Activated CD4-positive, alpha-beta T cell treated with anti-CD3 and anti-CD28 coated beads, Interleukin-2, amount 50 U/mL, for 16 hours (primary cell): Measurements from ENCODE around the gene BOK.
"Not testable (repeated sequence)": the region's sequence is repeated elsewhere in the genome, so short reads cannot be mapped to it uniquely, and the experiment has no call there.

Experiments used
- DNase-seq: peaks from one replicate; pipeline ENCODE4 v3.0.0-alpha.2; 2020

BOK gene, protein sequence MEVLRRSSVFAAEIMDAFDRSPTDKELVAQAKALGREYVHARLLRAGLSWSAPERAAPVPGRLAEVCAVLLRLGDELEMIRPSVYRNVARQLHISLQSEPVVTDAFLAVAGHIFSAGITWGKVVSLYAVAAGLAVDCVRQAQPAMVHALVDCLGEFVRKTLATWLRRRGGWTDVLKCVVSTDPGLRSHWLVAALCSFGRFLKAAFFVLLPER

DNA sequence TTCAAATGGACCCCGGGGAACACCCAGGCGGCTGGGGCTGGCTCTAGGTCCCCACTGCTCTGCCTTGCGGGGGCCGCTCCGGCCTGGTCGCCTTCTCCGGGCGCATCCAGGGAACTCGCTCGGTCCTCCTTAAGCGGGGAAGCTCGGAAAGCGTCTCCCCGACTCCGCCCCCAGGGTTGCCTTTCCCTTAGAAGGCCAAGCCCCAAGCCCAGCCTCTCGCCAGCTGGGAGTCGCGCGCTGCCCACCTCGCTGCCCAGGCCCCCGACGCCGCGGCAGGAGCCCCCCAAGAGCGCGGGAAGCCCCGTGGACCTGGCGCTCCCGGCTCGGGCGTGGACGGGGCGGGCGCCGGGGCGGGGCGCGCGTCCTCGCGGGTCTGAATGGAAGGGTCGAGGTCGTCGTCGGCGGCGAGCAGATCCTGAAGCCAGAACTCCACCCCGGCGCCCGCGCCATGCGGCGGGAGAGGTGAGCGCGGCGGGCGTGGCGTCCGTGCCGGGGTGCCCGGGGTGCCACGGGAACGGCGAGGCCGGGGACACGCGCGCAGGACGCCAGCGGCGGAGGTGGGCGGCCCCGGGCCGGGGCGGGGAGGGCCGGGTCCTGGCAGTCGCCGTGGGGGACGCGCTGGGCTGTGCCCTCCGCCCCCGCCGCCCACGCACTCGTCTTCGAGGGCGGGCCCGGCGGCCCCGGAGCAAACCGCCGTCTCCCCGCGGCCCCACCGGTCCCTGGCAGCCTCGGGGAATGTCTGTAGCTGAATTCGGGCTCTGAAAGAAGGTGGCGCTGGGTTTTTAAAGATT lies at the start of gene BOK:
Gene BOK, plus strand, starts transcription at position 214 of the 791 bp plus-strand sequence. CDS start 739 bp downstream, outside the sequence.
- DNase-seq: no peak

DNA sequence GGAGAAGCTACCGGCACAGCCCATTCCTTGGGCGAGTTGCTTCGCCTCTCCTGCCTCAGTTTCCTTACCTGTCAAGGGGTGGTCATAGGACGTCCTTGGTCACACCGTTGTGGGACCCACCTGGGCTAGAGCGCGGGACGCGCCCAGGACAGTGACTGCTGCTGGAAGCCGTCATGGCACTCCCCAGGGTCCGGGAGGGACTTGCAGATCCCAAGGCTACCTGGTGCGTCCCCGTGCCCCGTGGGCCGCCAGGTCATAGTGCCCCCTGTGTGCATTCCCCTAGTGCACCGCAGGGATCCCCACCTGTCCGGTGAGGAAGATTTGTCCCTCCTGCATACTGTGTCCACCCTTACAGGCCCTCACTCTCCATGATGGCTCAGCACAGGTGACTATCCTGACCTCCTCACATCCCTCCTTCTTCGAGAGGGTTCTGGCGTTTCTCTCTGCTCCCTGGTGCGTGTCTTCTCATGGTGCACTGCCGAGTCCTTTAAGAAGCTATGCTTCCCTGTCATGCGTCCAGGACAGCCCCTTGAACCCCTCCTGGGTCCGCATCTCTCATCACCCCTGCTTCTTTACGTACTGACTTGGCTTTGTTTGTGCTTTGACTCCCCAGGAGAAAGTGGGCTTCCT lies 49.3 kb upstream of the BOK start:
- no peak for DNase-seq

DNA sequence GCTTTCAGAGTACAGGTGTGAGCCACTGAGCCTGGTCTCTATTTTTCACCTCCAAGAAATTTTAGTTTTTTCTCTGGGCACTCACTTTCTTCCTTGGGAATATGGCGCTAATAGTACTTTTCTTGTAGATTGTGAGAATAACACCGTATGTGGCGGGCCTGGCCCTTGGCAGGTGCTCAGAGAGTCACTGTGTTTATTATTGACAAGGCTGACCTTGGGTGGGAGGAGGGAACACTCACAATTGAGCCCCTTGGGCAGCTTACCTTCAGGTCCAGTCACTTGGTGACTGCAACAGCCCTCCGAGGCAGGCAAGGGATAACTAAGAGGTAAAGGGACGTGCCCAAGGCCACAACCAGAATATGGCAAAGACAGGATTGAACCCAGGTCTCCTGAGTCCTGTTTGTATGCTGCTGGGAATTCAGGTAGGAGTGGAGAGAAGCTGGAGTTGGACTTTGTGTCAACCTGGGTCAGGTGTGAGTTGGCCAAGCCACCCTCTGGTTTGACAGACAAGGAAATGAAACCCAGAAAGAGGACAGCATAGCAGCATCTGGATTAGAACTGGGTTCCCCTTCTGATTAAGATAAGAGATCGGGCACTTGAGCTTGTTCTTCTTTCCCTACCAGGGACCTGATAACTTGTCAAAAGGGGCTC lies 47.3 kb upstream of the BOK start:
- no peak for DNase-seq

DNA sequence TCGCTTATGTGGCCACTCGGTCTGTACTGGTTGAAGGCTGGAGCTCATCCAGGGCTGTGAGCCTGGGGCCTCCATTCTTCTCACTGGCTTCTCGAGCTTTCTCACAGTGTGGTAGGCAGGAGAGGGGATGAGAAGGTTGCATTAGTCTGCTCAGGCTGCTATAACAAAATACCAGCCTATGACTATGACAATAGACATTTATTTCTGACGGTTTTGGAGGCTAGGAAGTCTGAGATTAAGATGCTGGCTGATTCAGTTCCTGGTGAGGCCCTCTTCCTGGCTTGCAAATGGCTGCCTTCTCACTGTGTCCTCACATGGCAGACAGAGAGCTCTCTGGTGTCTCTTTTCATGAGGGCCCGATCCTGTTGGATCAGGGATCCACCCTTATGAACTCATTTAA lies 44.0 kb upstream of the BOK start:
- no peak for DNase-seq

DNA sequence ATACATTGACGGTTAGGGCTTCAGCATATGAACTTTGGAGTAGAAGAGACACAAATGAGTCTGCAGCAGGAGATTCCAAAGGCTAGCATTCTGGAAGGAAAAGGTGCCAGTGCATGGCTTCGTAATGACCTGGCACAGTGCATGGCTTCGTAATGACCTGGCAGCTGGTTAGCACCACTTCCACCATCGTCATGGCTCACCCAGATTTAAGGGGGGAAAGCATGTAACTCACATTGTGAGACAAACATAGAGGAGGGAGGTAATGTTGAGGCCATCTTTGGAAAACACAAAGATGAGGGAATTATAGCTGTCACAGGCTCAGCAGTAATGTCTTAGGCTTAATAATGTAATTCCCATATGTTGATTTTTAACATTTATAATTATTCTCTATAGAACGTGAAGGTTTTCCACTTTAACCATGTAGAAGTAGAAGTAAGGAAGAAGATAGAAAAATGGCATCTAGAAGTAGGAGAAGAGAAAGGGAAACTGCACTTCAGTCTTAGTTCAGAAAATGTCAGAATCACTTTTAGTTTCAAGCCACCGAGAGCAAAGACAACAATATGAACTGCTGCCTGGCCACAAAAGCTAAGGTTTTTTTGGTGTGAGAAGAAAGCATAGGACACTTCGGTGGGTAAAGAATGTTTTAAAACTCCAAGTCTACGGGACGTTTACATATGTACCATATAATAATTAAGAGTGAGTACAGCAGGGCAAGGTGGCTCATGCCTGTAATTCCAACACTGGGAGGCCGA lies 43.4 kb upstream of the BOK start:
- no peak for DNase-seq

DNA sequence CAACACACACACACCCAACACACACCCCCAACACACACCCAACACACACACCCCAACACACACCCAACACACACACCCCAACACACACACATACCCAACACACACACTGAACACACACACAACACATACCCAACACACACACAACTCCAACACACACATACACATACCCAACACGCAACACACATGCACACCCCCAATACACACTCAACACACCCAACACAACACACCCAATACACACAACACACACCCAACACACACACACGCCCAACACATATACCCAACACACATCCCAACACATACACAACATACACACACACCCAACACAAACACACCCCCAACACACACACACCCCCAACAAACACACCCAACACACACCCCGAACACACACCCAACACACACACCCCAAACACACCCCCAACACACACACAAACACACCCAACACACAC lies 42.0 kb upstream of the BOK start:
- no peak for DNase-seq

DNA sequence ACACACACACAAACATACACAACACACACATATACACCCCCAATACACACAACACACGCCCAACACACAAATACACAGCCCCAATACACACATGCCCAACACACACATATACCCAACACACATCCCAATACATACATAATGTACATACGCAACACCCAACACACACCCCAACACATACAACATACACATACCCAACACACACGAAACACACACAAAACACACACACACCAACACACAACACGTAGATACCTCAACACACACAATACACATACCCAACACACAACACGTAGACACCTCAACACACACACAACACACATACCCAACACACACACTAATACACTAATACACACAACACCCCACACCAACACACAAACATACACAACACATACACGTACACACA lies 41.2 kb upstream of the BOK start:
- DNase-seq: no peak

DNA sequence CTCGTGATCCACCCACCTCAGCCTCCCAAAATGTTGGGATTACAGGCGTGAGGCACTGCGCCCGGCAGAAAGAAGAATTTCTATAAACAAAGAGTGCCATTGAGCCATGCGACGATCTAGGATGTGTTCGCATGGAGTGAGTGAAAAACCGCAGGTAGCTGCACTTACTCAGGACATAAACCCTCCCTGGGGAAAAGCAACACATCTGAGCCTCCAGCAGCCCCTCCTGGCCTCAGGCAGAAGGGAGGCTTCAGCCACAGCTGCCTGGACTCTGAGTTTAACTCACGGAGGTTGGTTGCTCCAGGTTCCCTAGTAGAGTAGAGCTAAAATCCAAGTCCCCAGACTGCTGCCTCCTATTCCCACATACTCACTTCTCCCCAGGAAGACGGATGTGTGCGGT lies 38.9 kb upstream of the BOK start:
- DNase-seq: no peak

DNA sequence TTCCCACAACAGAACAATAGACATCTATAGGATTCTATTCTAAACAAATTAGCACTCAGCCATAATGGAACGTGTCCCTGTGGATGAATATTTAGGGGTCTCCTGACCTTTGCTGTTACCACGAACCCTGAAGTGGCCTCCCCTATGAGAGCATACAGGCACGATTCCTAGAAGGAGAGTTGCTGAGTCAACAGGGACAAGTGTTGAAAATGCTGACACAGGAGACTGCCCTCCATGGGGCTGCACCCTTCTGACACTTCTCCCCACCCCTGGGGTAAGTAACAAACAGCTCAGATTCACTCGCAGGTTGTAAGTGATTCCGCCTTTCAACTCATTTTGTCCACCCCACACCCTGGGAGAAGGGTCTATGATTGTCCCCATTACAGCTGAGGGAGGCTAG lies 36.1 kb upstream of the BOK start:
- DNase-seq: no peak

DNA sequence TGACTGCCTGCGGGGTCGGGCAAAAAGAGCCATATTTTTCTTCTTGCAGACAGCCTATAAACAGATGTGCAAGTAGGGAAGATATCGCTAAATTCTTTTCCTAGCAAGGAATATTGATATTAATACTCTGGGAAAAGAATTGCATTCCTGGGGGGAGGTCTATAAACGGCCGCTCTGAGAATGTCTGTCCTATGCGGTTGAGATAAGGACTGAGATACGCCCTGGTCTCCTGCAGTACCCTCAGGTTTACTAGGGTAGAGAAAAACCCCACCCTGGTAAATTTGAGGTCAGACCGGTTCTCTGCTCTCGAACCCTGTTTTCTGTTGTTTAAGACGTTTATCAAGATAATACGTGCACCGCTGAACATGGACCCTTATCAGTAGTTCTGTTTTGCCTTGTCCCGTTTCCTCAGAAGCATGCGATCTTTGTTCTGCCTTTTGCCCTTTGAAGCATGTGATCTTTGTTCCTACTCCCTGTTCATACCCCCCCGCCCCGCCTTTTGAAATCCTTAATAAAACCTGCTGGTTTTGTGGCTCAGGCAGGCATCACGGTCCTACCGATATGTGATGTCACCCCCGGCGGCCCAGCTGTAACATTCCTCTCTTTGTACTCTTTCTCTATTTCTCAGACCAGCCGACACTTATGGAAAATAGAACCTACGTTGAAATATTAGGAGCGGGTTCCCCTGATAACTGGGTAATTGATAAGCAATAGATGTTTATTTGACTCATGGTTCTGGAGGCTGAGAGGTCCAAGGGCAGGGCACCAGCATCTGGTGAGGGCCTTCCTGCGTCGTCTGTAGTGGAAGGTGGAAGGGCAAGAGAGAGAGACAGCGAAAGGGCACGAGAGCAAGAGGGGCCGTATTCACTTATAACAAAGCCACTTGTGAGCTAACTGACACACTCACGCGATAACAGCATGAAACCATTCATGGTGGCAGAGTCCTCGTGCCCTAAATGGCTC lies 32.4 kb upstream of the BOK start:
- not testable (repeated sequence) for DNase-seq

DNA sequence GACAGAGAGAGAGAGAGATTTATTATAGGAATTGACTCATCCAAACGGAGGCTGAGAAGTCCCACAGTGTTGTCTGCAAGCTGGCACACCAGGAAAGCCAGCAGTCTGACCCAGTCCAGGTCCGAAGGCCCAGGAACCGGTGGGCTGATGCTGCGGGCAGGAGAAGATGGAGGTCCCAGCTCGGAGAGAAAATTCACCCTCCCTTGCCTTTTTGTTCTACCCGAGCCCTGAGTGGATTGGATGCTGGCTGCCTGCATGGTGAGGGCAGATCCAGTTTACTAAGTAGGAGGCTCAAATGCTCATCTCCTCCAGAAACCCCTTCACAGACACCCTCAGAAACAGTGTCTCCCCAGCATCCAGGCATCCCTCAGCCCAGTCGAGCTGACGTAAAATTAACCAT lies 28.0 kb upstream of the BOK start:
- DNase-seq: no peak

DNA sequence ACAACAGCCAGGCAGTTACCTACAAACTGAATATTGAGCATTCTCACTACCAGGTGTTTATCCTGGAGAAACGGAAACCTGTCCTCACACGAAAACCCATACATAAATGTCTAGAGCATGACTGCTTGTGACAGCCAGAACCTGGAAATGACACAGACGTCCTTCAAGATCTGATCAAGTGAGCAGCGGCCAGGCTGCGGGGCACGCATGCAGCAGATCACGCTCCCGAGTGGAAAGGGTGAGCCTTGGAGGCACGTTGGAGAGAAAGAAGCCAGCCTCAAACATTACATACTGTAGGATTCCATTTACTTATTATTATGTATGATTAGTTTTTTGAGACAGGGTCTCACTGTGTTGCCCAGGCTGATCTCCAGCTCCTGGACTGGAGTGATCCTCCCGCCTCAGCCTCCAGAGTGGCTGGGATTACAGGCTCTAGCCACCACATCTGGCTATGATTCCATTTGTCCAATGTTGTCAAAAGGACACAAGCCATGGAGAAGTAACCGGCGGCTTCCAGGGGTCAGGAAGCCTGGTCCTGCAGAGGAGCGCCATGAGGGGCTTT lies 27.3 kb upstream of the BOK start:
- DNase-seq: no peak

DNA sequence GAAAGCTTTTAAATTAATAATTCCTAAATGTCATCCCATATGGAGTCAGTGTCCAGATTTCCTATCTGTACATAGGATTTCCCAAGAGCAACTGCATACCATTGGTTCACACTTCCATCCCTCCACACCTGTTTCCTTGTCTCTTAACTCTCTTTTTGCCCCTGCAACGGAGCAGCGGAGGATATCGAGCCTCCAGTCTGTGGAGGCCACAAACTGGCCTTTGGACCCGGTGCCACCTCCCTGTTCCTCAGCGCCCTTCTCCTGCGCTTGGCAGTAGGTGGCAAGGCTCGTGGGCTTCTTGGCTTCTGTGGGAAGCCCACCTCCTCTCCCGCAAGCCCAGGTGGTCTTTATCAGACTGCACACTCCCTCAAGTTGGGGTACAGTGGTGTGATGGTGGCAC lies 26.4 kb upstream of the BOK start:
- DNase-seq: no peak

DNA sequence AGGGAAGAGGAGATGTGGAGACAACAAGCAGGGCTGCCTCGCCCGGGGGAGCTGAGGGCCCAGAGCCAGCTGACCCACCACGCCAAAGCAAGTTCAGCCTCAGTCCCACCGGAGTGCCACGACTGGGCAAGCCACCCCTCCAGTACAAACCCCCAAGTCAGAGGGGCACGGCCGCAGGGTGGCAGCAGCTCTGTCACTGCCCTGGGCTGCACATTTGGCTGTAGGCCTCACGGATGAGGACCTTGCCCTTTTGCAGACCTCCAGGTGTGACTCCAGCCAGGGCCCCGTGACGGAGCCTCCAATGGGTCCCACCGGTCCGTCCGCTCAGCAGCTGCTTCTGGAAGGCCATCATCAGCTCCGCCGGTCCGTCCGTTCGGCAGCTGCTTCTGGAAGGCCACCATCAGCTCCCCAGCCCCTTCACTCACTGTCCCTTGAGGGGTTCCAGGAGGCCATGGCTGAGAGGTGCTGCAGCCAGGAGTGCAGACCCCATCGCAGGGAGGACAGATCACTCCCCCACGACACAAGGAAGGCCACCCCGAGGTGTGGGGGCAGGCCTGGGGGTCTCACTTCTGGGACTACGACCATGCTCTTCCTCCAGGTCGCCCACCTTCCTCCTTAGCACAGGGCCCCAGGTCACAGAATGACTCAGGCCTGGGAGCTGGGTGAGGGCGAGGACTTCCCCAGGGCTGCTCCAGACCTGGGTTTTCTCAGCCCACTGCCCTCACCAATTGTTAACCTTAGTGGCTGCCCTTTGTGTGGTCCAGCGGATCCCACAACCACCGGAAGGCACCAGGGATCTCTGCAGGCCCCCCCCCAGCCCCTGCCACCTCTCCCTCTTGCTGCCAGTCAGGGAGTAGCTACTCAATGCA lies 25.6 kb upstream of the BOK start:
- DNase-seq: no peak

DNA sequence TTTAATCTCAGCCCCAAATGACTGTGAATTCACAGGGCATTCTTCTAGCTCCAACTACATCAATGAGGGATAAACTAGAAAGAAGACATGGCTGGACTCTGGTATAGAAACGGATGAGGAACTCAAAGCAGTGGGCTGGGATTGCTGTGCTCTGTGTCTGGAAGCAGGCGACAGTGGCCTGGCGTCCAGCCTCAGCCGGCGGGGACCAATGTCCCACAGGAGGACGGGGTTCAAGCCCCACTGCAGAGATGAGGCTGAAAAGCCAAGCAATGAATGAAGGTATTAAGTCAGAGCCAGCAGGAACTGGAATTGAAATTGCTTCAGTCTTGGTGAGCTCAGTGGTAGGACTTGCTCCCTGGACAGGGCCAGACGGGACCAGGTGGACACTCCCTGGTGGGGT lies 24.3 kb upstream of the BOK start:
- no peak for DNase-seq

DNA sequence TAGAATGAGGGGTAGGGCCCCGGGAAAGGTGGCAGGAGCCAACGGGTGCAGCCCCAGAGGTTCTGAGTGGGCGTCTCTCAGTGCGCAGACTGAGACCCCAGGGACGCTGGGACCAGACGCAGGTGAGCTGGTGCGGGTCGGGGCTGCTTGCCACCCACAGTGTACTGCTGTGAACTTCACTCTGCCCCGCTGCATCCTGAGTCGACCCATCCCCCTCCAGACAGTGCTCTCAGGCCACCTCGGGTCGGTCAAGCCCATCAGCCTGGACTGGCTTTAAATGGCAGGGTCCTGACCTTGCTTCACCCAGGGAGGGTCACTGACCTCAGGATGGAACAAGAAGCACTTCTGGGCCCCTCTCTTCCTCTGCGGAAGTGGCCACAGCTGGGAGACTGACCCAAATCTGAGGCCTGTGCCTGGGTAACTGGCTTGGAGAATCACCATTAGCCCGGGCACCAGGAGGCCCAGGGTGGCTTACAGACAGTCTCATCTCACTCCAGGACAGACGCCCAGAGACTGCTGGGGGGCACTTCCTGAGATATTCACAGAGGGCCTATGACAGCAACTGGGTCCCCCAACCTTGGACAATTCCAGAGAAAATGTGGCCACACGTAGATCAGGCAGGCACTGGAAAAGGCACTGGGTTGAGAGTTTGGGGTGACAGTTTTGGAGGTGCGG lies 23.7 kb upstream of the BOK start:
- DNase-seq: no peak

DNA sequence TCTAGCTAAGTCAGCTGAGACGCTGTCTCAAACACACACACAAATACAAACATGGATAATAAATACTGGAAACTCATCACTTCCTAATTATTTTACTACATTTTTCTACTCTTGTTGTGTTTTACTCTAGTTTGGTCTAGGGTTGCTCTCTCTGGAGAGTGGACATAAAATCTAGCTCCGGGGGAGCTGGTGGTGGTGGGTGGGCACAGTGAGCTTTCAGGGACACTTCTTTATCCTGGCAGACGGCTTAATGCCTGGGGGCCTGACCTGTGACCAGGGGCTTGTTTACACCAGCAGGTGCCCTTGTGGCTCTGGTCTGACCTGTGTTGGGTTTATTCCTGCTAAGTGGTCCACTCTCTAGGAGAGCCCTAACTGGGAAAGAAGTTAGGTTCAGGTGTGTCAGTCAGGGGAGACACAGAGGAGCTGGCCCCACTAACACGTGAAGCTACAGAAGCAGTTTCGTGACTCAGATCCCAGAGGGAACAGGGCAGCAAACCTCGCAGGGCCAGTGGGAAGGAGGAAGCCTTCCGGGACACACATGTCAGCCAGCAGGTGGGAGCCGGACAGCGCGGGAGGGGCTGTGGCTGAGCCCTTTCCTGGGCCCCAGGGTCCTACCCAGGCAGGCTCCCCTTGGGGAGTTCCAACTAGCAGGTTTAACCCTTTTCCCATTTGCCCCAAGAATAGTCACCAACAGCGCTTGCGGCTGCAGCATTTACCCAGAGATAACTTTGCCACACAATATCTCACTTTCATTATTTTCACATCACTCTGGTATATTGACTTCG lies 22.5 kb upstream of the BOK start:
- no peak for DNase-seq

DNA sequence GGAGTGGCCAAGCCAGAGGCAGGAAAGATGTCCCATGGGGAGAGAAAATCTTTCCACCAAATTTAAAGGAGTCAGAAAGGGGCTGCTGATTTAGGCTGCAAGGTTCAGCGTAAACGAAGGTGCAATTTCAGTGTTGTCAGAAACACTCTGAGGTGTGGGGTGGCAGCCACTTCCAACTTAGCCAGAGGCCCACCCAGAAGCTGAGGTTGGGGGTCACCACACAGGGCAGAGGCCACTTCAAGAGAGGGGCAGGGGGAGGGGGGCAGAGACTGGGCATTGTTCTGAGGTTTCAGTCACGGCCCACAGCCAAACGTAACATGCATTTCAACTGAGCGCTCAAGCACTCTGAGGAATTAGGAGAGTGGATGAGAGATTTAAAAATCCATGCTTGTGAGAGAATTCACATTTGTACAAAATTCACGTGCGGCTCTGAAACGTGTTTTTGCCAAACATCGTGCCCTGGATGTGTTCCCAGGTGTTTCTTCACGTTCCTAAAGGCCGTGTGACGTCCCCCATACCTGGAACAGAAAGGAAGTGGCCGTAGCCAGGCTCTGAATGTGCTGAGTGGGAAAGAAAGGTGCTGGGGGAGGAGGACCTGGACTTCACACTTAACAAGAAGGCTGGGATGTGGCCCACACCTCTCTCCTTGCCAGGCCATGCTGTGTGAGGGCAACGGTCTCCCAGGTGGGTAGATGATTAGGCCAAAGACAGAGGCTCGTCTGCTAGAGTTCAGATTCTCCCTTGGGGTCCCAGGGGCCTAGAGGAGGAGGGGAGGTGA lies 19.5 kb upstream of the BOK start:
- no peak for DNase-seq
